CD4-positive, alpha-beta T cell treated with Interleukin-15 for 1 hour (primary cell): ENCODE results near the gene AJM1.

Experiments used
- DNase-seq: peaks from one replicate; pipeline ENCODE4 v3.0.0-alpha.2; 2020

Gene AJM1

DNA sequence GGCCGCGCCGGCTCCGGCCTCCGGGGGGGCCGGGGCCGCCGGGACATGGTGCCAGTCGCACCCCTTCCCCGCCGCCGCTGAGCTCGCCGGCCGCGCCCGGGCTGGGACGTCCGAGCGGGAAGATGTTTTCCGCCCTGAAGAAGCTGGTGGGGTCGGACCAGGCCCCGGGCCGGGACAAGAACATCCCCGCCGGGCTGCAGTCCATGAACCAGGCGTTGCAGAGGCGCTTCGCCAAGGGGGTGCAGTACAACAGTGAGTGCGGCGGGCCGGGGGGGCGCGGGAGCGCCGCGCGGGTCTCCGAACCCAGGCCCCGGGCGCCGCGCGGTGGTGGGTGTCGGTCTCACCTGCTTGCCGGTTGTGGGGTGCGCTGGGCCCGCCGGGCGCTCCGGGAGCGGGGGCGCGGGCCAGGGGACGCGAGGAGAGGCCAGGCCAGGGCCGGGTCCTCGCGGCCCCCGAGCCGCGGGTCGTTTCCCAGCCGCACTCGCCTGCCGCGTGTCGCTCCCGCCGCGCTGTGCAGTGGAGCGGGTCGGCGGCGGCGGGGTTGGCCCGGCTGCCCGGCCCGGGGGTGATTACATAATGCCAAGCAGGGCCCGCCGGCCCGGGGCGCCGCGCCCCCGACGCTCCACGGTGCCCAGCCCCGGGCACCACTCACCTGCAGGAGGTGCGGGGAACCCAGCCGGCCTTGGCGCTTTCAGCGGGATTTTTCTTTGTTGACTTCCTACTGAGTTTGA, 34.0 kb upstream of the AJM1 start:
- peak; percentile 47 for DNase-seq

DNA sequence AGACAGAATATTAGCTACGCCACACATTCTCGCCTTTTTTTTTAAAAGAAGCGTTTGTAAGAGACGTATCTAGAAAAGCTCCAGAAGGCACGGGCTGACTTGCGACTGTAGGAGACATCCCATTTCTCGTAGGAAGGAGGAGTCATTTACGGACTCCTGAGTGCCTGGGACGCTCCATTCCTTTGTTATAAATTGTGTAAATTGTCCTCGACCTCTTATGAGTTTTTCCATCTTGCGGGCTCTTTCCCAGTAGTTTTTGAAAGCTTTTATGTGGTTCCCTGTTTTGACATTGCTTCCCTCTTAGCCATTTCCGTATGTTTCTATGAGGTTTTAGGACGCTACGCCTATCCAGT, 33.5 kb upstream of the AJM1 start:
- DNase-seq, result no peak

DNA sequence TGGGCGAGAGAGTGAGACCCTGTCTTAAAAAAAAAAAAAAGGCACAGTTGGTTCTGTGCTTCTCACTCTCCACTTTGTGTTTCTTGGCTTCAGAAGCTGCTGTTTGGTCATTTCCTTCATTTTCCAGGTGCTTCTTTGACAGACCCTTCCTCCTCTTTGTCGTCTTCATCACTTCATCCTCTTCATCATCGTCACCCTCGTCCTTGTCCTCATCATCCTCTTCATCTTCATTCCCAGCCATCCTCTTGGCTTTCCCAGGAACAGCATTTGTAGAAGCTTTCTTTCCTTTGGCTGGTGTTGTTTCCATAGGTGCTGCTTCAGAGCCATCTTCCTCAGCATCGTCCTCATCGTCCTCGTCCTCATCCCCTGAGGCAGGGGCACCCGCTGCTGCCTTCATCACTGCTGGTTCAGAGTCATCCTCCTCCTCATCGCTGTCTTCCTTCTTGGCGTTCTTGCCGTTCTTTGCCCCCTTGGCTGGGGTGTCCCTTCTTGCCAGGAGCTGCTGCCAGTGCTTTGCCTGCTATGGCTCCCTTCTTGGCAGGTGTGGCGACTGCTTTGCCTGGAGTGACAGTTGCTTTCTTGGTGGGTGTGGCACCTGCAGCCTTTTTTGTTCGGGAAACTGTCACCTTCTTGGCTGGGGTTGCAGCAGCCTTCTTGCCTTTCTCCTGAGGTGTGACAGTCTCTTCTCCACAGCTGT, 27.4 kb upstream of the AJM1 start:
- DNase-seq, result no peak

DNA sequence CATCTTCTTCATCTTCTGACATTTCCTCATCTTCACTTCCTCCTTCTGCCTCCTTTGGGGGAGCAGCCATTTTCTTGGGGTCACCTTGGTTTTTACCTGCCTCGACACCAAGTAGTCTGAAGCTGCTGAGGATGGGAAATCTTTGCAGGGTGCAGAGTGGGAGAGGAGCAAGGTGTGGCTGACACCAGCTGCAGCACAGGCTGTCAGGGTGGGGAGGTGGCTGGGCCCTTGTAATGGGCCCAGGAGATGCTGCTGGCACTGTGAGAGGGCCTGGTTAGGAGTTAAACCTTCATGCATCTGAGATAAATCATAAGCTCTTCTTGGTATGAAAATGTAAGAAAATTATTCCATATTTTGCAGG, 26.9 kb upstream of the AJM1 start:
- DNase-seq, result no peak

DNA sequence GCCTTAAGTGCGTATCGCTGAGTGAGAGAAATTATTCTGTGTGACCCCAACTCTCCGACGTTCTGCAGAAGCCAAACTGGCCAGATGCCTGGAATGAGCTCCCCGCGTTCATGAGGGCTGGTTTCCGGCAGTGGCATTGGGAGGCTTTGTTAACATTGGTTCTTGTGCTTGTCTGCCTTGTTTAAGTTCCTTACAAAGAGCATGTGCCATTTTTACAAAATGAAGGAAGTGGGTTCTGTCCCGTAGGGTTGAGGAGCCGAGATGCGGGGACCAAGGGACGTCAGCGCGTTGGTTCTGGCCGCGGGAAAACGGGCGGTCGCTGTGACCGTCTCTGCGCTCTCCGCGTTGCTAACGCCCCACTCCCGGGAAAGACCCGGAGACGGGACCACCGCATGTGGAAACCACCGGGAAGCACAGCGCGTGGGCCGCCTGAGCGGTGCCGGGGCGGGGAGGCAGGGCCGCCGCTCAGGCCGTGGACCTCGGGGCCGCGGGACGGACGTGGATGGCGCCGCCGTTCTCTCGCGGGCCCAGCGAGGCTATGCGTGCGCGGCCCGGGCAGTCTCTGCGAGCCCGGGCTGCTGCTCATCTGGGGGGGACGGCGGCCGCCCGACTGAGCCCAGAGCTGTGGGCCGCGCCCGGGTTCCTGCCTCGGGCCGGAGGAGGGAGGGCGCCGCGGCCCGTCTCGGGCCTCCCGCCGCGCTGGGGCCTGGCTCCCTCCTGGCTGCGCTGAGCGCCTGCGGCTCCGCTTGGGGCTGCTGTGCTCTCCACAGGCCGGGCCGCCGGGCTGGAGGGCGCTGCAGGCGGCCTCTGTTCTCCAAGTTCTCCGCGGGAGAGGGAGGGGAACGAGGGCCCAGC, 21.1 kb upstream of the AJM1 start:
- no peak for DNase-seq

DNA sequence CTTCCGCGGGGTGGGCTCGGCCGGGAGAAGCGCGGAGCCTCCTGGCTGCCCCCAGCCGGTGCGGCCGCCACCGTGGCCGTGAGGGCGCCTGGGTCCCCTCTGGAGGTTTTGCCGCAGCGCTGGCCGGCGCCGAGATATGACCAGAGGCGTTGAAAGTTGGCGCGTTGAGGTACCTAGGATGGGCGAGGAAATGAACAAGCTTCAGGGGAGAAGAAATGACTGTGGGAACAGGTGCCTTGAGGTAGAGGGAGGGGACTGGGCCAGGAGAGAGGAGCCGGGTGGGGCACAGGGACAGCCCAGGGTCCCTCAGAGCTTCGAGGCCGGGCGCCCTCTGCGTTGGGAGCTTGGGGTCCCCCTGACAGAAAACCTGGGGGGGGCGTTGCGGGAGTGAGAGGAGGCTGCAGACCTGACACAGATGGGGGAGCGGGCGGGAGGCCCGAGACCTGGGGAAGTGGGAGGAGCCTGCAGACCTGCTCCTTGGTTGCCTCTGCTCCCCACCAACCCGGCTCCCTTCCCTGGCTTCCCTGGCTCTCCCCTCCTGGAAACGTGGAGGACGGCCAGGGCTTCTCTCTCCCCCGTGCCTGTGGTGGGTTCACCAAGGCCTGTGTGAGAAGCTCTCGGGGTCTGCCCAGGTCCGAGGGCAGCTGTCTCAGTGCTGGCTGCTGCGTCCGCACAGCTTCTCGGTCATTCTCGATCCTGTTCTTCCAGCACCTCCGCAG, 20.3 kb upstream of the AJM1 start:
- DNase-seq, result no peak

DNA sequence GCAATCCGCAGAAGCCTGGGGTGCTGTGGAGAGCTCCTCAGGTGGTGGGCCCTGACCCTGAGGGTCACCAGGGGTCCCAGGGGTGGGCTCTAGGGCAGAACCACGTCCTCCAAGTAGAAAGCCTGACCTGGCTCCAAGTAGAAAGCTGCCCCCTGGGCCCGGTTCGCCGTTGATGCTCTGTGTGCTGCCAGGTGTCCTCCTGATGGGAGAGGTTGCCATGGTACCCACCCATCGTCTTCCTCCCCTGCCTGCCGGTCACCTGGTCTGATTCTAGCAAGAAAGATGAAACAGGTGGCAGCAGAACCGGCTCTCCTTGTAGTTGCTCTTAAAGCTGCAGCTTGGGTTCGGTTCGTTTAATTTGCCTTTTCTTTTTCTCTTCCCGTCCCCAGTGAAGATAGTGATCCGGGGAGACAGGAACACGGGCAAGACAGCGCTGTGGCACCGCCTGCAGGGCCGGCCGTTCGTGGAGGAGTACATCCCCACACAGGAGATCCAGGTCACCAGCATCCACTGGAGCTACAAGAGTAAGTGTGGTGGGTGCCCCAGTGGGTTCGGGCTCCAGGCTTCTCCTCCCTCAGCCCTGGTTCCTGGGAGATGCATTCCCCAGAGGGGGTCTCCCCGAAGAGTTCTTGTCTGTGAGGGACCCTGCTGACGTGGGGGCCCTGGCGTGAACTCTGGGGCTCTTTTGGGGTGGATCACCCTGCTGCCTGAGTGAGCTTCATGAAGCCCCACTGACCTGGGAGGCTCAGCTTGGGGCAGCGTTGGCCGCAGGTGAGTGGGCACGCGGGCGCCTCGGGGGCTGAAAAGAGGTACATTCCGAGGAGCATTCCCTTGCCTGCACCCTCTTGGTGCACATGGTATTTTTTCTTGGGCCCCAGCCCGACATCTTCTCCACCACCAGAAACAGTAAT, 18.9 kb upstream of the AJM1 start:
- no peak for DNase-seq

DNA sequence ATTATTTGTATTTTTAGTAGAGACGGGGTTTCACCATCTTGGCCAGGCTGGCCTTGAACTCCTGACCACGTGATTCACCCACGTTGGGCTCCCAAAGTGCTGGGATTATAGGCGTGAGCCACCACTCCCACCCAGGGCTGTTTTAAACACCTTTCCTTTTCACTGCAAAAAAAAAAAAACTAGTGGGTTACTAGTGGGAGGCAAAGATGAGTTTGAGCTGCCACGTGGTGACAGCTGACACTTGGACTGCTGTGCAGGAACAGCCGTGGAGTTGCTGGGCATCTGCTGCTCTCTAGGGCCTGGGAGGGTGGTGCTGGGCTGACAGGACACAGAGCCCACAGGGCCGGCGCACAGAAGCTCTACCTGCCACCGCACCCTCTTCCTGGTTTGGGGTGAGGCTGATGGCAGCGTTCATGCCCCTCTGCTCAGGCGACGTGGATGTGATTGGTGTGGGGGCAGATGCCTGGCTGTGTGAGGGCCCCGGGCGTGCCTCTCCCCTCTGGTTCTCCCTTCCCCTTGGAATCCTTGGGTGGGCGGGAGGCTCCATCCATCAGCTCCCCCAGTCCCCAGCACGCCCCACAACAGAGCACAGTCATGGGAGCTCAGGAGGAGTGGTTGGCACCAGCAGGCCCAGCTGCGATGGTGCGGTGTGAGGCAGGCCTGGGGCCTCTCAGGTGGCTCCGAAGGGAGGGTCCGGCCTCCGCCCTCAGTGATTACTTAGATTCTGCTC, 17.6 kb upstream of the AJM1 start:
- DNase-seq, result no peak

DNA sequence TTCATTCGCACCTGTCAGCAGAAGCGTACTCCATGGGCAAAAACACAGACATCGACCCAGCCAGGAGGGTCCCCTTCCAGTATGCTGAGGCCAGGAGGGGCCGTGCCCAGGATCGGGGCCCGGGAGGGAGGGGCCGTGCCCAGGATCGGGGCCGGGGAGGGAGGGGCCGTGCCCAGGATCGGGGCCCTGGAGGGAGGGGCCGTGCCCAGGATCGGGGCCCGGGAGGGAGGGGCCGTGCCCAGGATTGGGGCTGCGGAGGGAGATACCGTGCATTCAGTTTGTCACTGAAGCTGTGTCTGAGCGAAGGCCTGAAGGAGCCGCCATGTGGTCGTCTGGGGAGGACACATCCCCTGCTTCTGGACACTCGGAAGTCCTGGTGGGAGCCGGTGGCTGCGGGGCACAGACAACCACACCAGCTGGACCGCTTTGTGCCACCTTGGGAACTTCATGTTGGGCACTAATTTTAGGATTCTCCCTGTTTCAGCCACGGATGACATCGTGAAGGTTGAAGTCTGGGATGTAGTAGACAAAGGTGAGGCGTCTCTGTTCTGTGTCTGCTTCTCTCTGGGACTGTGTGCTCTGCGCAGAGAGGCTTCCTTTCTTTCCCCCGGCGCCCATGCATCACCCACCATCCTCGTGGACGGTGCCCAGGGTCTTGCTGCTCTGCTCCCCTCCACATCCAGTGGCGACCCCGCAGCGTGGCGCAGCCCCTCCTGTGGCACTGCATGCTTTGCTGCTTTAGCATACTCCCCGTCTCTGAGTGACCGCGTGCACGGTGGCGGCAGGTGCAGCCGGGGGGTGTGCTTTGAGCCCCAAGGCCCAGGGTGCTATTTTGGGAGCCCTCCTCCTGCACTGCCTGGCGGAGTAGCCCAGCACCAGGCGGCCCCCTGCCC, 16.7 kb upstream of the AJM1 start:
- DNase-seq, result no peak

DNA sequence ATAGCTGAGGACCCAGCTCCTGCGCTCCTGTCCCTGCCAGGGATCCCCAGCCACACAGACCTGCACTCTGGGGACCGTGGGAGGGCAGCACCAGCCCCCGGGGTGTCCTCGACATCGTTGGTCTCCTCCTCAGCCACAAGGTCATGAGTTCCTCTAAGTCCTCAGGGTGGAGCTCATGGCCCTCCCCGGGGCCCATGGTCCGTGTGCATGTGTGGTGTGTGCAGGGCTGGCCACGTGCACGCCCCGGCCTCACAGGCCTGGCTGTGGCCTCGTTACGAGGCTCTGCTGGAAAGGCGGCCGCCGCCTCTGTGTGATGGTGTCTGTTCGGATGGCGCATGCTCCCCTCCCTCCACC, 16.1 kb upstream of the AJM1 start:
- no peak for DNase-seq

DNA sequence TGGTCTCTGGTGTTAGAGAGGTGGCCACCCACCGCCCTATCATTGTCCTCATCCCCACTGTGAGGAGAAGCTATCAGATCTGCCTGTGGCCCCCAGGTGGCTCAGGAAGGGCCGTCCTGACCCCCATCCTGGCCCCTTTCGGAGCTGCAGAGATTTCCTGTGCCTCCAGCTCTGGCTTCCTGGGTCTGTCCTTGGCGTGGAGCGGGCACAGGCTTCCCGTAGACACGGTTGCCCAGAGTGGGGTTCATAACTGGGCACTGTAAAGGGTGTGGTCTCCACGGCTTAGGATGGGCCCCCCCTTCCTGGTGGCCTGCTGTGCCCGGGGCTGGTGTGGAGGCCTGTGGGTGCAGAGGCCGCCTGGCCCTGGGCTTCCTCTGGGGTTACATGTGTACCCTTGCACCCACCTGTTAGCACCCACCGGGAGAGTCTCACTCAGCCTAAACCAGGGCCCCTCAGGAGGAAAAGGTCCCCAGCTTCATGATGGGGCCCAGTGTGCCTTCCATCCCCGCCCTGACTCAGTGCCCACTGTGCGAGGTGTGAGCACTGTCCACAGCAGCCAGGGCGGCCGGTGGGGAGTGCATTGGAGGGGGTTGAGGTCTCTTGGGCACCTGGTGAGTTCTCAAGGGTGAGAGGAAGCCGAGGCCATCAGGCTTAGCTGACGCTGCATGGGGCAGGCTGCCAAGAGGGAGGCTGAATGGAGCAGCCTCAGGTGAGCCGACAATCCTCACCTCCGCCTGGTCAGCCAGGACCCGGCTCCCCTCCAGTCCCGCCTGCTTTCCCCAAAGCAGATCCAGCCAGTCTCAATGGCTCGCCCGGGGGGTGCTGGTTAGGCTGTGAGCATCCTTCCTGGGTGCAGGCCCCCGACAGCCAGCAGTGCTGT, 15.3 kb upstream of the AJM1 start:
- no peak for DNase-seq

DNA sequence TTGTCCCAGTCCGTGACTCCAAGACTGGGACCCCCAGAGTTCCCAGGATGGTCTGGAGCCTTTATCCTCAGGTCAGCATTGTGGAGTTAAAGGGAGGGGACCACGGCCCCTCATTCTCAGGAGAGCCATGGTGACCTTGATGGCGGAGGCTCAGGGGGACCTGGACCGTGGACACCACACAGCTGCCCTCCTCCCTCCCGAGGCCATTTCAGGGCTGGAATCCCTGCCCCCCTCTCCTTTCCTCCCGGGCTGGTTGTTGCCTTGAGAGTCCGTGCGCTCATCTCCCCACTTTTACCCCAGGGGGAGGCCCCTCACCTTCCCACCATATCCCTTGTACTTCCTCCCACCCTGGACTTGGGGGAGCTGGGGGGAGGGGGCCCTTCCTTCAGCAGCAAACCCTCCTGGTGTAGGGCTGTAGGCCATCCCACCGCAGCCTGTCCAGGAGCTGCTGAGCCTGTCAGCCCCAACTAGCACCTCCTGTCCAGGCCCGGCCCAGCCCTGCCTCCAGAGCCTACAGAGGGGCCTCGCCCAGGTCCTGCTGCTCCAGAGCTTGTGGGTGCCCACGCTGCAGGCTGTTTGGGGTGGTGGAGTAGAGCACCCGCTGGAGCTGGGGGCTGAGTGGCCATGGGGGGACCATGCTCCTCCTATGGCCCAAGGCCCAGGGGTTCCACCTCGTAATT, 14.3 kb upstream of the AJM1 start:
- no peak for DNase-seq

DNA sequence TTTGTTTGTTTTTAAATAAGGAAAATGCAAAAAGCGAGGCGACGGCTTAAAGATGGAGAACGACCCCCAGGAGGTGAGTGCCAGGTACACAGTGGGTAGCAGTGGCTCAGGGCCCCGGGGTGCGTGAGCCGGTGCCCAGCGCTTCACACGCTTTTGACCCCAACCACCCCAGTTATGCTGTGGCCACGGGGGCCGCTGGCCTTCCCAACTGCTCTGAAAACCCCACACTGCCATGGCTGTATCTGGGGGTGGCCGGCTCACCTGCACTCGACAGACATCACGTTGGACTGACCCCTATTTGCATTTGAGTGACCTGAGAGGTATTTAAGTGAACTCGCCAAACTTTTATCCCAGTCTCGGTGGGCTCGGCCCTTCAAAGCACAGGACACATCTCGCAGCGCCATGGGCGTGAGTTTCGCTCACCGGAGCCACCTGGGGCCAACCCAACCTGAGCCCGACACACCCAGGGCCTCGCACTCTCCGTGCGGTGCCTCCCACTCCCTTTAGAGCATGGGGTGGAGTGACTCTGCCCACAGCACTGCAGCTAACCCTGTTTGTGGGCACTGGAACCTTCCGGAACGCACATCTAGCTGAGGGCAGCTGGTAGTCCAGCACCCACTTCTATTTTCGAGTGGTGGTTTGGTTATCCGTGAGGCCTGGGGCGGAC, 13.7 kb upstream of the AJM1 start:
- DNase-seq, result no peak

DNA sequence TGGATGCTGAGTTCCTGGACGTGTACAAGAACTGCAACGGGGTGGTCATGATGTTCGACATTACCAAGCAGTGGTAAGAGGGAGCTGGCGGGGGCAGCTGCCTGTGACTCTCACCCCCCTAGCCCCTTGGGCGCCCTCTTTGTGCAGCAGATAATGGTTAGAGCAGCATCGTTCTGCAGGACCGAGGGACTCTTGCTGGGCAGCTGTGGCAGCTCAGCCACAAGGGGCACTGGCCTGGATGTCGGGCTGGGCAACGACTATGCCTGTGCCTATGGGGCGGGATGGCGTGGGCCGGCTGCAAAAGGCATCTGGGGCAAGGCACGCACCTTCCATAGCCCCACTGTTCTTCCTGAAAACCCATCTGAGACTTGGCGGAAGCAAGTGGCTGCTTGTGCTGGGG, 12.9 kb upstream of the AJM1 start:
- no peak for DNase-seq

DNA sequence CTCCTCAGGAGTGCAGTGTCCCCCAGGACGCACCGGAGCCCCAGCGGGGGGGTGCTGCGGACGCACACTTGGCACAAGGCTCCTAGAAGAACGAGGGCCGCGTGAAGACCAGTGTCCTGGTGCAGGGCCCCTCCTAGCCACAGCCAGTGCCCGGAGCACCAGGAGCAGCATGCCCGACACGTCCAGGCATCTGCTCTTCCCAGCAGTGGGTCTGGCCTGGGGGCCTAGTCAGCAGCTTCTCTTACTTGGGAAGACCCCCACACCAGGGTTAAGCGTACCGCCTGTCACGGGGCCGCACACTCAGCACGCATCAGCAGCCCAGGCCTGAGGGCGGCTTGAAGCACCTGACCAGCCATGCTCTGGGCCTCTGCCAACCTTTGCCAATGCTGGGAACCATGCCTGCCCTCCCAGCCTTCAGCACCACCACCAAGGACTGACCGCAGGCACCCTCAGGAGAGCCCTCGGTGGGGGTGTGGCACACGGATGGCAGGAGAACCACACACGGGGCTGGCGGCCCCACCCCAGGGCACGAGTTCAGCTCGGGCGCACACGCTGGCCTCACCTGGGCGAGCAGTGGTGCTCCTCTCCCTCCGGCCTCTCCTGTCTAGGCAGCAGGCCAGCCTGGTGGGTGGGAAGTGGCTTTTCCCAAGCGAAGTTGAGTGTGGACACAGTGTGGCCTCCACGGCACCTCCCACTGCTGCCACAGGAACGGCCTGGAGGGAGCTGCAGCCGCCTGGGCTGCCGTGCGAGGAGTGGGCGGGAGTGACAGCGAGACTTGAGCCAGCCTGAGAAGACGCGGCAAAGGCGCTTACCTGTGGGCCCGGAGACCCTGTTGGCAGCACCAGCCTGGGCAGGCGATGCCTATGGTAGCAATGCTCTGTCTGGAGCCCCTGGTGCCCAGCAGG, 12.0 kb upstream of the AJM1 start:
- no peak for DNase-seq

DNA sequence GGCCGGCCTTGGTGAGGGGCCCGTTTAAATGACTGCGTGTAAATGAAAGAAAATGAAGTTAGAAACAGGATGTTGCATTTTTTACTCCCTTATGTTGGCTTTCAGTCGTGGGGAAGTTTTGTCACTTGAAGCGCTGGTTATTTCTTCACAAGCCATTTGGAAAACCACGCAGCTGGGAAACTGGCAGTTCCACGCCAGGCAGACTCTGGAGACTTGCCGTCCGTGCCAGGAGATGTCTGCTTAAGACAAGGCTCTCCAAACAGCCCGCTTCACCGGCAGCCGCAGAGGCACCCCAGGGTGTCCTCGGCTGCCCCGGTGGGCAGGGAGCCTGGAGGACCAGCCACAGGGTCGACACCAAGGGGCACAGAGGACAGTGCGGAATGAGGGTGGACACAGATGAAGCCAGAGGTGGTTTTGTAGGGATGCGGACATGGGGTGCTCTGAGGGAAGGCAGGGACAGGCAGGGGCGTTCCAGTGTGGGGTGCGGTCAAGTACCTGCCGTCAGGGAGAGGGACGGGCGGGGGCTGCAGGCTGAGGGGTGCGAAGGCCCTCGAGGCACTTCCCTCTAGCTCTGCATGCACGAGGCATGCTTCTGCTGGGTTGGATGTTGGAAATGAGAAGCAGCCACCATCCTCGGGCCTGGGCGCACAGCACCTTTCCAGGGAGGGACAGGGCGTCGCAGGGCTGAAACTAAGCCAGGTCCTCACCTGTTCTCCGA, 11.1 kb upstream of the AJM1 start:
- DNase-seq, result no peak

DNA sequence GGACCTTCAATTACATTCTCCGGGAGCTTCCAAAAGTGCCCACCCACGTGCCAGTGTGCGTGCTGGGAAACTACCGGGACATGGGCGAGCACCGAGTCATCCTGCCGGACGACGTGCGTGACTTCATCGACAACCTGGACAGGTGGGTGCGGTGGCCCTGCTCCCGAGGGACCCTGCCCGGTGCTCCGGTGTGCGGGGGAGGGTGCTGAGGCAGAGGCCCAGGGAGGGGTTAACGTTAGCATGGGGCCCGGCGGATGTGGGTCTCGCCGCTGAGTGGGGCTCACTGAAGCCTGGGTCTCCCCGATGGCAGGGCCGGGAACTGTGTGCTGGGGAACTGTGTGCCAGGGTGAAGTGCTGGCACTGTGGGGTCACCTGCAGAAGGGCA, 10.6 kb upstream of the AJM1 start:
- no peak for DNase-seq
